ENCODE measurements around the gene SLC9A7.

DNA sequence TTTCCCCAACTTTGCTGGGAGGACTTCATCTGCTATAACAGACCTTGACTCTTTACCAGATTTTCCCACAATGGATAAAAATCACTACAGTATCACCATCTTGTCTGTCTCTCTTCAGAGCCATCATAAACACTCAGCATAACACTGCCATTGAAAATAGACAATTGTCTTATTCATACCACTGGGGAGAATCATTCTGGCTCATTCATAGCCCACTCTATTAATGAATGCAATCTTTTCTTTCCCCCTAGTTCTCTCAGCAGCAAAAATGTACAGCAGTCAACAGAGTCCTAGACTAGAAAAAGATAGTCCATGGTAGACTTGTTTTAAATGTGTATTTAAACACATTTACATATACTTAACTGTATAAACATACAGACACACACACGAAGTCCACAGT is 19.2 kb downstream of the SLC9A7 start:
- no peak for TF ChIP-seq CTCF (IDR thresholded peaks at IDR 0.05)
- no peak for TF ChIP-seq POLR2A (IDR thresholded peaks at IDR 0.05)

All from adrenal gland (tissue), 5 donors.